GM23338 (cell line): ENCODE data around the gene GRIN2C. TPM values are rescaled to one million over a fixed set of nuclear protein-coding genes. Genes with fewer than 3 reads are reported as not detected.

Experiments
- ATAC-seq: fragments of 200-7000 bp; cut with Tn5 transposase; 3 replicates; pipeline ENCODE4 v1.9.1; 2020
- DNase-seq: peaks from one replicate; pipeline ENCODE4 v3.0.0-alpha.2; 2015; ENCODE audit warnings: low spot score
- H2AFZ ChIP-seq: fragments of 200-600 bp; sonication (generic); 2 replicates; pipeline ENCODE4 v1.8.0; 2016; ENCODE audit warnings: antibody characterized with exemption, mild to moderate bottlenecking, moderate library complexity
- H3F3A ChIP-seq: fragments of 200-600 bp; sonication (generic); replicated peaks from 2 replicates; pipeline ENCODE4 v1.8.0; 2017; ENCODE audit warnings: antibody characterized with exemption, mixed run types, low read depth
- H3K27ac ChIP-seq: fragments of 200-600 bp; sonication (generic); 2 replicates; pipeline ENCODE4 v1.6.1; 2016; ENCODE audit warnings: low read depth
- H3K27me3 ChIP-seq: fragments of 200-600 bp; sonication (generic); 2 replicates; pipeline ENCODE4 v1.8.0; 2016; ENCODE audit warnings: mild to moderate bottlenecking, mixed run types, moderate library complexity; ENCODE audit not compliant: insufficient read depth
- H3K36me3 ChIP-seq: fragments of 200-600 bp; sonication (generic); 2 replicates; pipeline ENCODE4 v1.8.0; 2016; ENCODE audit warnings: mild to moderate bottlenecking; ENCODE audit not compliant: insufficient read depth
- H3K4me1 ChIP-seq: fragments of 200-600 bp; sonication (generic); 2 replicates; pipeline ENCODE4 v1.8.0; 2016; ENCODE audit warnings: mild to moderate bottlenecking, moderate library complexity; ENCODE audit not compliant: insufficient read depth
- H3K4me2 ChIP-seq: fragments of 200-600 bp; sonication (generic); 2 replicates; pipeline ENCODE4 v1.7.1; 2017; ENCODE audit warnings: mixed run types
- H3K4me3 ChIP-seq: fragments of 200-600 bp; sonication (generic); 2 replicates; pipeline ENCODE4 v1.6.1; 2016; ENCODE audit warnings: mixed run types
- H3K79me2 ChIP-seq: fragments of 200-600 bp; sonication (generic); replicated peaks from 2 replicates; pipeline ENCODE4 v1.8.0; 2017; ENCODE audit warnings: mild to moderate bottlenecking; ENCODE audit not compliant: insufficient read depth
- H3K9me2 ChIP-seq: fragments of 200-600 bp; sonication (generic); 2 replicates; pipeline ENCODE4 v1.8.0; 2017; ENCODE audit not compliant: insufficient read depth
- H4K20me1 ChIP-seq: fragments of 200-600 bp; sonication (generic); replicated peaks from 2 replicates; pipeline ENCODE4 v1.8.0; 2017; ENCODE audit warnings: mild to moderate bottlenecking; ENCODE audit not compliant: insufficient read depth
- H3K27ac Mint-ChIP-seq: 2 replicates; pipeline ENCODE4 v1.8.0; 2020; ENCODE audit warnings: inconsistent platforms, mild to moderate bottlenecking, moderate library complexity, mixed read lengths
- H3K27me3 Mint-ChIP-seq: 3 replicates; pipeline ENCODE4 v1.8.0; 2022; ENCODE audit warnings: low read depth, mild to moderate bottlenecking, moderate library complexity, mixed read lengths, inconsistent platforms; ENCODE audit not compliant: insufficient read depth, poor library complexity
- H3K36me3 Mint-ChIP-seq: 3 replicates; pipeline ENCODE4 v1.8.0; 2021; ENCODE audit warnings: low read depth, mild to moderate bottlenecking, inconsistent platforms, moderate library complexity, mixed read lengths
- H3K4me1 Mint-ChIP-seq: 3 replicates; pipeline ENCODE4 v1.8.0; 2020; ENCODE audit warnings: mild to moderate bottlenecking, inconsistent platforms, mixed read lengths
- H3K4me3 Mint-ChIP-seq: 3 replicates; pipeline ENCODE4 v1.8.0; 2021; ENCODE audit warnings: moderate library complexity, mild to moderate bottlenecking, inconsistent platforms, mixed read lengths
- H3K9me3 Mint-ChIP-seq: 3 replicates; pipeline ENCODE4 v1.8.0; 2020; ENCODE audit warnings: moderate library complexity, mild to moderate bottlenecking, inconsistent platforms, mixed read lengths
- CTCF ChIP-seq, 2 experiments: fragments of 200-600 bp in 1 of 2; sonication (generic) in 1 of 2; conservative IDR thresholded peaks; 2 replicates each; pipeline versions ENCODE4 v1.5.1 to v1.6.1; 2016 to 2017; ENCODE audit warnings: antibody characterized with exemption in 2 of 2, low read depth in 2 of 2, mild to moderate bottlenecking in 2 of 2, moderate library complexity in 1 of 2
- ETS1 ChIP-seq: IDR thresholded peaks from 2 replicates; pipeline ENCODE4 v1.6.1; 2016; ENCODE audit warnings: antibody characterized with exemption
- EZH2 ChIP-seq: fragments of 200-600 bp; sonication (generic); IDR thresholded peaks from one replicate; pipeline ENCODE4 v1.8.0; 2017; ENCODE audit warnings: antibody characterized with exemption, mild to moderate bottlenecking, low read depth; ENCODE audit not compliant: unreplicated experiment
- REST ChIP-seq: IDR thresholded peaks from one replicate; pipeline ENCODE4 v1.6.1; 2018; ENCODE audit warnings: antibody characterized with exemption; ENCODE audit not compliant: unreplicated experiment
- STAT1 ChIP-seq: IDR thresholded peaks from one replicate; pipeline ENCODE4 v1.6.1; 2016; ENCODE audit warnings: antibody characterized with exemption; ENCODE audit not compliant: unreplicated experiment
- ZNF114 ChIP-seq: fragments of 250-450 bp; sonication (Bioruptor Pico); IDR thresholded peaks from 2 replicates; pipeline ENCODE4 v1.5.0; 2020; ENCODE audit warnings: mild to moderate bottlenecking, moderate library complexity
- polyA plus RNA-seq: library from polyadenylated mRNA; unstranded; fragments of >200 nt; fragmentation: Nextera tagmentation; extraction: Ambion mirVana; gene quantifications from 2 replicates; pipeline ENCODE4 v1.2.1, GENCODE V29; 2016
- total RNA-seq: library from RNA; depleted of rRNA; stranded (reverse); fragments of >200 nt; shearing (Covaris generic); gene quantifications from 2 replicates; pipeline ENCODE4 v1.2.3, GENCODE V29; 2014

Gene GRIN2C
- total and polyA plus RNA-seq, 2 experiments from 2014 or later = 0.10 to 0.19 TPM

GRCh38 chr17:74815550-74816370, 43.9 kb downstream of the GRIN2C start:
- Mint-ChIP-seq H3K36me3 (peaks cover 2% of the 10 kb centered on the region; the same call in 1 of the 3 replicates), H3K27ac (no peak overlapping the region), H3K27me3 (peaks cover 19% of the 10 kb centered on the region), H3K9me3 (no peaks in the 10 kb centered on the region), H3K4me1 (peaks cover 4% of the 10 kb centered on the region), H3K4me3 (no peak overlapping the region)
- Histone ChIP-seq H3K4me1 (no peaks in the 10 kb centered on the region), H3K4me3 (no peak overlapping the region), H3K27ac (no peak overlapping the region), H3K79me2 (no peaks in the 10 kb centered on the region), H3K4me2 (no peak overlapping the region), H3K9me2 (no peaks in the 10 kb centered on the region), H4K20me1 (peaks cover 9% of the 10 kb centered on the region), H3F3A (no peaks in the 10 kb centered on the region), H3K27me3 (no peaks in the 10 kb centered on the region), H3K36me3 (no peaks in the 10 kb centered on the region), H2AFZ (no peak overlapping the region)
- TF ChIP-seq STAT1 (no peak), CTCF (conservative IDR thresholded peaks at IDR 0.05; ENCODE audit: low read depth in 2 of 2) (peak; percentile 72 to 79)
- peak; percentile 79 for DNase-seq
- peak; percentile 87 for ATAC-seq

- Mint-ChIP-seq H3K36me3 (no peaks in the 10 kb centered on the region; the same call in 1 of the 3 replicates), H3K27ac (no peak overlapping the region), H3K9me3 (no peaks in the 10 kb centered on the region), H3K4me3 (no peak overlapping the region), H3K27me3 (peaks cover 17% of the 10 kb centered on the region), H3K4me1 (peaks cover 4% of the 10 kb centered on the region)
- ATAC-seq (no peak), DNase-seq (no peak)
- H3K27me3 ChIP-seq = no peaks in the 10 kb centered on the region
- no peak overlapping the region for H3K27ac ChIP-seq
- no peaks in the 10 kb centered on the region for H3K4me1 ChIP-seq
- no peaks in the 10 kb centered on the region for H3K9me2 ChIP-seq
- no peak overlapping the region for H3K4me3 ChIP-seq
- no peak overlapping the region for H2AFZ ChIP-seq
- no peaks in the 10 kb centered on the region for H3K36me3 ChIP-seq
- TF ChIP-seq CTCF (conservative IDR thresholded peaks at IDR 0.05; ENCODE audit: low read depth in 2 of 2) (no peak), ETS1 (no peak), EZH2 (no peak), ZNF114 (CRISPR knock-in tag) (no peak), REST (no peak)
- H3K79me2 ChIP-seq = no peaks in the 10 kb centered on the region
- H3K4me2 ChIP-seq = no peak overlapping the region
- H4K20me1 ChIP-seq = peaks cover 11% of the 10 kb centered on the region
- H3F3A ChIP-seq = no peaks in the 10 kb centered on the region
These were observed 44.6 kb downstream of the GRIN2C start for GRCh38 chr17:74815067-74815466.
